ENCODE data around the gene KLRF2. TPM values are rescaled to one million over a fixed set of nuclear protein-coding genes. Genes with fewer than 3 reads are reported as not detected.

The KLRF2 gene
- total RNA-seq, 1 donor from 2014 or later: not detected

Other genes starting within 250 kb of the KLRF2 start
- 12.9 TPM for gene CLEC2D, start 211.8 kb upstream of the KLRF2 start, total RNA-seq
- gene CLECL1, start 148.4 kb upstream of the KLRF2 start, total RNA-seq: 3.4 TPM
- 14.5 TPM for gene CD69, start 120.6 kb upstream of the KLRF2 start, total RNA-seq
- 2.7 TPM for gene KLRF1, start 54.0 kb upstream of the KLRF2 start, total RNA-seq
- gene CLEC2B, start 12.1 kb upstream of the KLRF2 start, total RNA-seq: 24.6 TPM
- not detected for gene CLEC2A, start 50.9 kb downstream of the KLRF2 start, total RNA-seq
- gene CLEC12A, start 89.9 kb downstream of the KLRF2 start, total RNA-seq: 43.4 TPM
- gene CLEC1B, start 117.6 kb downstream of the KLRF2 start, total RNA-seq: not detected
- gene CLEC12B, start 129.1 kb downstream of the KLRF2 start, total RNA-seq: 1.4 TPM
- 0.43 TPM for gene CLEC9A, start 149.2 kb downstream of the KLRF2 start, total RNA-seq
- gene CLEC1A, start 217.5 kb downstream of the KLRF2 start, total RNA-seq: 15.0 TPM
- 51.1 TPM for gene CLEC7A, start 248.7 kb downstream of the KLRF2 start, total RNA-seq

Data from upper lobe of right lung (tissue), 1 donor.